ENCODE data around the gene NUMB.
"Not testable (repeated sequence)": the region's sequence is repeated elsewhere in the genome, so short reads cannot be mapped to it uniquely, and the experiment has no call there.

NUMB gene

DNA sequence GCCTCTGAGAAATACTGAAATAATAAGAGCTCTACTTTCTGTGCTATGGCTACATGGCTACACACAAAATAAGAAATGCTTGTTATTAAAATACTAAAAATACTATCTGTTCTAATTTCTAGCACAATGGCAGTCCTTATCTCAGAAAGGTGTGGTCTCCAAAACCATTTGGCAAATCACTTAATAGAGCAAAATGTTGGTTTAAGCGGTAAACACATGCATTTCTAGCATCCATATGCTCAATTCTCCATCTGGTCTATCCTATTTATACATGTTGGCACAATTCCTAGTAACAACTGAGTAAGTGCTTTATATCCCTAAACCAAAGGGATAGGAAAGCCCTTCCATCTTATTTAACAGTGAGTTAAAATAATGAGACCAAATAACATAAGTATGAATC, 114.0 kb downstream of the NUMB start:
- no peak for DNase-seq

- DNase-seq: no peak
Measured at GRCh38 chr14:73342670-73343069, 115.7 kb downstream of the NUMB start.

DNA sequence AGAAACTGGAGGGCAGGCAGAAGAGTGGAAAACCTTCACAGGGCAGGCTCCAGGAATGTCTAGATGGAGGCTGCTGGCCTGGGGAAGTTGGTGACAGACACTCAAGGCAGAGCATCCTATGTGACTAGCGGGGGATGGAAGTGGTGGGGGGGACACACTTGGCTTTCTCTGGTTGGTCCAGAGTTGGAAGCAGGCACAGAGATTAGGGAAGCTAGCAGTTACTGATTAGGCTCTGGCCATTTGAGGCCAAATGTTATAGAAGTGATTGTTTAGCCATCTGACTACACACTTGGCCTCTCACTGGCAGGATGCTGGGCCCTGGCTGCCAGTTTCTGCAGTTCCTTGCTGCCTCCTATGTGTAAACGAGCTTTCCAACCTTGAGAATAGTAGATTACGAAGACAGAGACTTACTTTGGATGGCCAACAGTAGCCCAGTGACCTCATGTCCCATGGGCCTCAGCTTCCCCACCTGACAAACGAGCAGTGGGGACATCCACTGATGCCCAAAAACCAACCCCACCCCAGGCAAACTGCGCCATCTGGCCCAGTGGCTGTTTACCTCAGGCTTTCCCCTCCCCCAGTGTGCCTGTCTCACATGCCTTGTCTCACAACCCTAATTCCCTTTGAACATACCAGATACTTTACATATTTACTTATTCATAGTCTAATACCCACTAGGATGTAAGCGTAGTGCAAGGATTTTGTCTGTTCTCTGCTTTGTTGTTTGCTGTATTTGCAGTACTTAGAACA, 118.3 kb downstream of the NUMB start:
- no peak for DNase-seq

DNA sequence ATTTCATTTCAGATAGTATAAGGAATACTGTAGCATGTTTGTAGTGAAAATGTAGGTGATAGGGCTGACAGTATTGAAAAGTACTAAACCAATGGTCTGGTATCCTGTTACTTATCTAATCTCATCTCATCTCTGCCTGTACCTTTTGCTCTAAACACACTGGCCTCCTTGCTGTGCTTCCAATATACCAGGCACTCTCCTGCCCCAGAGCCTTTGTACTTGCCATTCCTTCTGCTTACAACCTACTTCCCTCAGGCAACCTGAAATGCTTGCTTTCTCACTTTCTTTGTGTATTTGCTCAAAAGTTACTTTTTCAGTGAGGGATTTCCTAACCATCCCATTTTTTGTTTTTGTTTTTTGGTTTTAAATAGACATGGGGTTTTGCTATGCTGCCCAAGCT, 119.1 kb downstream of the NUMB start:
- DNase-seq: no peak

GRCh38 chr14:73338551-73338950, 119.8 kb downstream of the NUMB start:
- no peak for DNase-seq

- no peak for DNase-seq
Measured at GRCh38 chr14:73333031-73333430, 125.3 kb downstream of the NUMB start.

DNA sequence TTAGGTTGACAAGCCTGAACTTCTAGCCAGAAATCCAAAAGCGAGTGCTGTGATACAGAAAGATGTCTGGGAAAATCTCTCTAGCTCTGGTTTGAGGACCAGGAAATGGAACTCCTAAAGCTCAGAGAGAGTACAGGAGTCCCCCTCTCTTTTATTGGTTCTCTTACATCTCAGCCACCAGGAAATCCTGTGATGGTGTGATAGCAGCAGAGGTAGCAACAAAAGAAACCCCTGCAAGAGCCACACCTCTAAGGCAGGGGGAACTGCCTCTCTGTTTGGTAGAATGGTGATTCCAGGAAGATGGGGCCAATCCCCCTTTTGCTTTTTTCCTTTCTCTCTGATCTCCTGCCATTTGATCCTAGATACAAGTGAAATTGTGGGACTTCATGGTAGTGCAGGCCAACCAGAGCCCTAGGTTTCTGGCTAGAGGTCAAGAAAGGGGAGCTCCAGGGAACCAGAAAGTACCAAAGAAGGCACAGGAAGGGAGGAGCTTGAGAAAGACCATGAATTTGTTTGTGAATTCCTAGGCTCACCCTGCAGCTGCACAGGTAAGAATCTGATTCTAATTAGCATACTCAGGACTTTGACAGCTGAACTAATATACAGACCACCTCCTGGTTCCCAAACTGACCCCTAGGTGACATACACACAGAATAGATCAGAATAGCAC, 132.6 kb downstream of the NUMB start:
- no peak for DNase-seq

GRCh38 chr14:73325063-73325462, 133.3 kb downstream of the NUMB start:
- no peak for DNase-seq

DNA sequence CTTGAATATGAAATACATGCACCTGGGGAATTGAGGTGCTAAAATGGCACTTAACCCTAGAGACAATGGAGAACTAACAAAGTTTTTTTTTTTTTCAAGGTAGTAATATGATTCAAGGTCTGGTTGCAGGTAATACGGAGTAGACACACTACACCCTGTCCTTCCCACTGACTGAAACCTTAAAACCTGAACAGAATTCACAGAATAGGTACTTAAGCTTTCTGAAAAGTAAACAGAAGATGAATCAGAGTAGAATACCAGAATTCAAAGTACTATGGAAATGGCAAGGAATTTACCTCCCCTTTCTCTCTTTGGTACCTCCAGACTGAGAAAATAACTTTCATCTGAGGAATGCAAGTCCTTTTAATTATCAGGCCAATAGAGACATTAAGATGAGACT, 133.8 kb downstream of the NUMB start:
- no peak for DNase-seq

DNA sequence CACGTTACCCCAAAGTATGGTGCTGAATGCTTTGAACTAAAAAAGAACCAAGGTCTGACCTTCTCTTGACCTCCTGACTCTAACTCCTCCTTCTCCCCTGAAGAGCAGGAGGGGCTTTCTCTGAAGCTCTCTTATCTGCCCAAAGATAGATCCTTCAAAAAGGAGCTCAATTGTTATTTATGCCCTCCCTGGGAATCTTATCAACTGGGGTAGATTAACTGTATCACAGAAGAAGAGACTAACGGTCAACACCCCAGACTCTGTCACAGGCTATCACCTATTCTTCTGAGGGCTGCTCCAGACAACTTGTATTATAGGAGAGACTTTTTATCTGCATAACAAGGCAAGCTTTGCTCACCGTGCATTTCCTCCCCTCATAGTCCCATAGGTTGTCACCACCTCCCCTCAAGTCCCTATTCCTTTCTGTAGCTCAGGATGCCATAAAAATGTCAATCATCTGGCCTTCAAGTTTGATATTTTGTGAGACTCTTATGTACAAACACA, 134.4 kb downstream of the NUMB start:
- DNase-seq: no peak

GRCh38 chr14:73313151-73313550, 145.2 kb downstream of the NUMB start:
- DNase-seq: no peak

DNA sequence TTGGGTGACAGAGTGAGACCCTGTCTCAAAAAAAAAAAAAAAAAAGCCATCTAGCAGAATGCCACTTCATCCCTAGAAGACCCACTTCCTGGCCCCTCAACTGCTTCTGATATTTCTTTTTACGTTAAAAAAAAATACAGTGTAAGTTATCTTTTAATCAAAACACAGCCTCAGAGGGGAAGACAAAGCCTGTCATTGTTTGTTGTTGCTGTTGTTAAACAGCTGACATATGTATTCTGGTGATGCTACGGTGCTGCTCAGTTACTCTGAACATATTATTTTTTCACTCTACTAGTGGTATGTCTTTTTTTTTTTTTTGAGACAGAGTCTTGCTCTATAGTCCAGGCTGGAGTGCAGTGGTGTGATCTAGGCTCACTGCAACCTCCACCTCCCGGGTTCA, 145.7 kb downstream of the NUMB start:
- no peak for DNase-seq

DNA sequence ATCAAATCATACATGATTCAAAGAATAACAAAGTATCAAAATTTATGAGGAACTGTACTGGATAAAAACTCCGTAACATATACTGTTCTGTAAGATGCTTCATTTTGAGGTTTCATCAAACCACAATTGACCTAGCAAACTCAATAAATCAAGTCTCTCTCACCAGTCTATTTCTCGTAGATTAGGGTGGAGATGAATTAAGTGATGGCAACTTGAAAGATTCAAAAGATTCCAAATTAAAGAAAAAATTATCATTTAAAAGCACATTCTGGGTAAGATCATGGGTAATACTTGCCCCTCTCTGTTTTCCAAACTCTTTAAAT, 146.7 kb downstream of the NUMB start:
- no peak for DNase-seq

DNA sequence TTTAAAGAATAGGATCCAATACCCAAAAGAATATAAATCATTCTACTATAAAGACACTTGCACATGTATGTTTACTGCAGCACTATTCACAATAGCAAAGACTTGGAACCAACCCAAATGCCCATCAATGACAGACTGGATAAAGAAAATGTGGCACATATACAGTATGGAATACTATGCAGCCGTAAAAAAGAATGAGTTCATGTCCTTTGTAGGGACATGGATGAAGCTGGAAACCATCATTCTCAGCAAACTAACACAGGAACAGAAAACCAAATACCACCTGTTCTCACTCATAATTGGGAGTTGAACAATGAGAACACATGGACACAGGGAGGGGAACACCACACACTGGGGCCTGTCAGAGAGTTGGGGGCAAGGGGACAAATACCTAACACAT, 149.1 kb downstream of the NUMB start:
- not testable (repeated sequence) for DNase-seq

DNA sequence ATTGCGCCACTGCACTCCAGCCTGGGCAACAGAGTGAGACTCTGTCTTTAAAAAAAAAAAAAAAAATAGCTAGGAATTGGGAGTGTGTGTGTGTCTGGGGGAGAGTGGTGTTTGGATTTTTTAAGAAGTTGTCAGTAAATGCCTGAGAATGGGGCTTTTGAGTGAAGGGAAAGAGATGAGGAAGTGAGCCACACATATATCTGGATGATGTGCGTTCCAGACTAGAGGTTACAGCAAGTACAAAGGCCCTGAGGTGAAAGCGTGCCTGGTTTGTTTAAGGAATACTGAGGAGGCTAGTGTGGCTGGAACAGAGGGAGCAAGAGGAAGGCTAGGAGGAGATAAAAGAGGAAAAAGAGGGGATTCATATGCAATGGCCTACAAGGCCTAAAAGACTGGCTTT, 151.1 kb downstream of the NUMB start:
- DNase-seq: no peak

DNA sequence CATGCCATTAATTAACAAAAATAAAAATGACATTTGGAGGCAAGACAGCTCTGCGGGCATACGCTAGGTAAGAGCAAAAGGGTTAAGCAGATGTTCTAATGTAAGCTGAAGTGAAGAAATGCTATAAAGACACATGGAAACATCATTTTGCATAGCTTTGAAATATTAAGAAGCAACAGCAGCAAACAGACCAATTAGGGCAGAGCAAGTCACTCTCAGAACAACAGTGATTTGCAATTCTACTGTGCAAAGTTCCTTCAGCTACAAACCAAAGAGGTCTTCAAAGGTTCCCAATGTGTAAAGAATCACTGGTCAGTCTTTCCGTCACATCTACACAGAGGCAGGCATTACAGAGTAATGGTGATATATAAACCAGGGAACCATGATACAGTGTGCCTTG, 152.8 kb downstream of the NUMB start:
- no peak for DNase-seq

- no peak for DNase-seq
Measured at GRCh38 chr14:73295198-73295796, 163.0 kb downstream of the NUMB start.

DNA sequence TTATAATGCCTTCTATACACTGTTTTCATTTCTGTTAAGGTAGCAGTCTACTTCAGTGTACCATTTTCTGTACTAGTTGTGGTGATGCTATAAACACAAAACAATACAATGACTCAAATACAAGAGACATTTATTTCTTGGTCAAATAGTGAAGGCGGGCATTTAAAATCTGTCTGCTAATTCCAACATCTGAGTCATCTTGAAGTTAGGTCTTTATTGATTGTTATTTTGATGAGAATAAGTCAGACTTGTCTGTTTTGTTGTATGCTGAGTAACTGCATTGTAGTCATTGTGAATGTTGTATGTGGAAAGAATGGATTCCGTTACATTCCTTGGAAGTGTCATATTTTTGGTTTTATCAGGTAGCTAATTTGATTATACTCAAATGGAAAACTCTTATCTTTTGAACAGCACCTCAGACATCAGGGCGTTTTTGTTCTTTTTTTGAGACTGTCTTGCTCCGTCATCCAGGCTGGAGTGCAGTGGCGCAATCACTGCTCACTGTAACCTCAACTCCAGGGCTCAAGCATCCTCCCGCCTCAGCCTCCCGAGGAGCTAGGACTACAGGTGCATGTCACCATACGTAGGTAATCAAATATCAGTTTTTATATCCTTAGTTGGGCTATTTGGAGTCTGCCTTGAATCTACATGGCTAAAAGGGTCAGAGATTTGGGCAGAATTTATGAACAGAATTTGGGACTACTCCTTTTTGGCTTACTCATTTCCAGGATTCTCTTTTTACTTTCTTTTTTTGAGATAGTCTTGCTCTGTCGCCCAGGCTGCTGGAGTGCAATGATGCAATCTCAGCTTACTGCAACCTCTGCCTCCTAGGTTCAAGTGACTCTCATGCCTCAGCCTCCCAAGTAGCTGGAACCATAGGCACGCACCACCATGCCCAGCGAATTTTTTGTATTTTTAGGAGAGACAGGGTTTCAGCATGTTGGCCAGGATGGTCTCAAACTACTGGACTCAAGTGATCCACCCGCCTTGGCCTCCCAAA, 164.3 kb downstream of the NUMB start:
- no peak for DNase-seq

GRCh38 chr14:73290279-73290678, 168.1 kb downstream of the NUMB start:
- no peak for DNase-seq

GRCh38 chr14:73289729-73290128, 168.6 kb downstream of the NUMB start:
- DNase-seq: no peak

DNA sequence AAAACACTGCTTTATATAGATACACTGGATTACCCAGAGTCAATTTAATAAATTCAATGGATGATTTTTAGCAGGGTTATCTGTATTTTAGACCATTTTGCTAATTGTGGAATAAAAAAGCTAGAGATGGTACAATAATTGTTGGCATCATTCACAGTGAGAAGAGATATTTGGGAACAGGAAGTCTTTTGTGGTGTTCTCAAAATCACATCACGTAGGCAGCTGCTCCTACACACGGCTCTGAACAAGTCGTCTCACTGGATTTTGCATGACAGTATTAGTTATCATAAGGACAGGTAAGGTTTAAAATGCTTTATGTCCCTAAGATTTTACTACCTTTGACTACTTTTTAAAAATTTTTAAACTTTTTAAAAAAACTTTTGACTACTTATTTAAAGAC, 169.0 kb downstream of the NUMB start:
- DNase-seq: no peak

GRCh38 chr14:73287071-73287470, 171.3 kb downstream of the NUMB start:
- no peak for DNase-seq

DNA sequence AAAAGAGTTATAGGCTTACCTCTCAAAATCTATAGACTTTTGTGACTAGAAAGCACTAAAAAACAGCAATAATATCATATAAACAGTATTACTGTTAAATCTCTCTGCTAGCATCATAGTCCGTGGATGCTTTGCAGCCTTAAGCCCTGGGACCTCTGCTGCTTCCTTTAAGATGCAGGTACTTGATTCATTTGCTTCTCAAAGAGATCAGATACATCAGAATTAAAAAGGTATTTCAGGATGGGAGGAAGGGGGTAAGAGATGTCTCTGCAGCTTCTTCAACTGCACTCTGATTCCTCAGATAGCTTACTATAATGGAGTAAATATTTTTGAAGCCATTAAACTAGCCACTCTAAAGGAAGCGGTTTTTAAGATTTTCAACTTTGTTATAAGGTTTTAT, 171.7 kb downstream of the NUMB start:
- DNase-seq: no peak

Measured in activated CD8-positive, alpha-beta memory T cell treated with anti-CD3 and anti-CD28 coated beads, Interleukin-2, amount 50 U/mL, for 4 hours (primary cell).